ENCODE results near the gene MYCBPAP. TPM values are rescaled to one million over a fixed set of nuclear protein-coding genes. Genes with fewer than 3 reads are reported as not detected.

MYCBPAP gene
- total RNA-seq, 1 experiment from 2014 or later = not detected

- no peak for DNase-seq (ENCODE audit: low read depth, low spot score)
- Histone ChIP-seq H3K9me2 (ENCODE audit: insufficient read depth) (no peaks in the 10 kb centered on the region), H3K27me3 (ENCODE audit: insufficient read depth, low read length) (no peaks in the 10 kb centered on the region), H3K79me2 (ENCODE audit: insufficient read depth, low read length) (no peaks in the 10 kb centered on the region), H3K4me3 (replicated peaks in 1 of 2; ENCODE audit: low read depth in 1 of 2, low read length in 2 of 2) (no peak overlapping the region), H3K4me1 (ENCODE audit: control insufficient read depth in 1 of 2, insufficient read depth in 2 of 2, low read length in 2 of 2) (peaks cover 6 to 18% of the 10 kb centered on the region in 2 experiments; a peak in 3 of 4 replicates), H3K36me3 (ENCODE audit: control insufficient read depth in 1 of 2, insufficient read depth in 2 of 2, low read length in 2 of 2) (no peaks in the 10 kb centered on the region), H3K9ac (ENCODE audit: low read length) (no peak overlapping the region), H3K4me2 (ENCODE audit: low read length) (no peak overlapping the region), H4K20me1 (ENCODE audit: insufficient read depth) (no peaks in the 10 kb centered on the region), H3K9me3 (ENCODE audit: control insufficient read depth in 1 of 2, insufficient read depth in 1 of 2, low read depth in 1 of 2, low read length in 2 of 2) (no peaks in the 10 kb centered on the region), H2AFZ (ENCODE audit: low read depth, low read length, poor library complexity, severe bottlenecking) (no peak overlapping the region), H3K27ac (ENCODE audit: low read depth, low read length) (no peak overlapping the region)
- ChIA-PET POLR2A (no interaction called here), CTCF (no interaction called here), RAD21 (ENCODE audit: low non-redundant PET in 1 of 2, low total read pairs in 2 of 2, uncharacterized antibody in 2 of 2, unreplicated experiment in 2 of 2) (no interaction called here)
- TF ChIP-seq FOSL1 (IDR thresholded peaks at IDR 0.05; ENCODE audit: low read depth) = no peak
- TF ChIP-seq ZNF274 (IDR thresholded peaks at IDR 0.05; ENCODE audit: low read depth, low read length) = no peak
- TF ChIP-seq SP1 (IDR thresholded peaks at IDR 0.05; ENCODE audit: low read depth) = no peak
- TF ChIP-seq ATF3 (IDR thresholded peaks at IDR 0.05) = no peak
- TF ChIP-seq EZH2 (IDR thresholded peaks at IDR 0.05) = no peak
- no TSS peak for BruUV-seq (replicated peaks)
- ATAC-seq = no peak
- intact Hi-C loops (cut with micrococcal nuclease) = no loop called here
These were observed 49.4 kb downstream of the MYCBPAP start for GRCh38 chr17:50557630-50558029.

DNA sequence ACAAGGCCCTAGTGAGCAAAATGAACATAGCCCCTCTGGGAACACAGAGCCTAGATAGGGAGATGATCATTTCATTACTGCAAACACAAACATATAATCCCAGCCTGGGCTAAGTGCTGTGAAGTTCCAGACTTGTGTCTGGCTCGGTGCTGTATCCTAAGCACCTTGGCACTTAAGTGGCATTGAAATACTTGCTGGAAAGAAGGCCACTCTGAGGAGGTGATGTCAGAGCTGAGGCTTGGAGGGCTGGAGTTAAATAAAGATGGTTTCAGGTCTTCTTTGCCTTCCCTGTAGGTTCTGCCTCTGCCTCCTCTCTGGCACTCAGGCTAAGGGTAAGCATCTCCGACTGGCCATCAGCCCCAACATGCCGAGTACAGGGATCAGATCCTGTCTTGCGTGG lies 49.9 kb downstream of the MYCBPAP start:
- ATAC-seq = no peak
- Histone ChIP-seq H3K9me2 (ENCODE audit: insufficient read depth) (no peaks in the 10 kb centered on the region), H4K20me1 (ENCODE audit: insufficient read depth) (no peaks in the 10 kb centered on the region), H3K4me2 (ENCODE audit: low read length) (no peak overlapping the region), H3K79me2 (ENCODE audit: insufficient read depth, low read length) (no peaks in the 10 kb centered on the region), H2AFZ (ENCODE audit: low read depth, low read length, poor library complexity, severe bottlenecking) (no peak overlapping the region), H3K9me3 (ENCODE audit: control insufficient read depth in 1 of 2, insufficient read depth in 1 of 2, low read depth in 1 of 2, low read length in 2 of 2) (no peaks in the 10 kb centered on the region), H3K4me1 (ENCODE audit: control insufficient read depth in 1 of 2, insufficient read depth in 2 of 2, low read length in 2 of 2) (peaks cover 6 to 18% of the 10 kb centered on the region in 2 experiments; a peak in 3 of 4 replicates), H3K4me3 (replicated peaks in 1 of 2; ENCODE audit: low read depth in 1 of 2, low read length in 2 of 2) (no peak overlapping the region), H3K9ac (ENCODE audit: low read length) (no peak overlapping the region), H3K27ac (ENCODE audit: low read depth, low read length) (no peak overlapping the region), H3K27me3 (ENCODE audit: insufficient read depth, low read length) (no peaks in the 10 kb centered on the region), H3K36me3 (ENCODE audit: control insufficient read depth in 1 of 2, insufficient read depth in 2 of 2, low read length in 2 of 2) (no peaks in the 10 kb centered on the region)
- no peak for DNase-seq (ENCODE audit: low read depth, low spot score)
- TF ChIP-seq ATF3 (IDR thresholded peaks at IDR 0.05) = no peak
- intact Hi-C loops (cut with micrococcal nuclease) = no loop called here
- ChIA-PET RAD21 (ENCODE audit: low non-redundant PET in 1 of 2, low total read pairs in 2 of 2, uncharacterized antibody in 2 of 2, unreplicated experiment in 2 of 2) (no interaction called here), POLR2A (no interaction called here), CTCF (no interaction called here)
- no TSS peak for BruUV-seq (replicated peaks)
